HepG2 (cell line): Measurements from ENCODE around the gene TNFRSF6B. TPM values are rescaled to one million over a fixed set of nuclear protein-coding genes. Genes with fewer than 3 reads are reported as not detected.
A peak's percentile ranks its signal among the peaks of the same experiment; 100 is the strongest.

Experiments used
- ARNT ChIP-seq: fragments of 450-650 bp; IDR thresholded peaks from 2 replicates; pipeline ENCODE4 v1.6.1; 2017
- REPIN1 ChIP-seq: sonication (generic); formaldehyde crosslinking; IDR thresholded peaks from 2 replicates; pipeline ENCODE4 v1.8.0; 2022; ENCODE audit warnings: missing genetic modification reagents, low read depth, mild to moderate bottlenecking, borderline replicate concordance
- SOX13 ChIP-seq, 3 experiments: fragments of 450-650 bp in 1 of 3; sonication (generic) in 1 of 3; formaldehyde crosslinking in 1 of 3; IDR thresholded peaks in 2 of 3; conservative IDR thresholded peaks in 1 of 3; 2 replicates each; pipeline versions ENCODE4 v1.5.0 to v1.6.1; 2016 to 2020; ENCODE audit warnings: antibody characterized with exemption in 1 of 3, mild to moderate bottlenecking in 1 of 3, missing compliant biosample characterization in 1 of 3, missing genetic modification reagents in 1 of 3, moderate library complexity in 1 of 3
- SP4 ChIP-seq: sonication (generic); formaldehyde crosslinking; IDR thresholded peaks from 2 replicates; pipeline ENCODE4 v1.8.1; 2023; ENCODE audit warnings: mild to moderate bottlenecking, missing genetic modification reagents
- SPEN ChIP-seq: sonication (generic); formaldehyde crosslinking; IDR thresholded peaks from 2 replicates; pipeline ENCODE4 v1.5.1; 2020; ENCODE audit warnings: low read depth, mild to moderate bottlenecking, missing genetic modification reagents
- ZNF496 ChIP-seq: sonication (generic); formaldehyde crosslinking; IDR thresholded peaks from 2 replicates; pipeline ENCODE4 v1.8.1; 2023; ENCODE audit warnings: mild to moderate bottlenecking, moderate library complexity, missing genetic modification reagents; ENCODE audit not compliant: insufficient replicate concordance
- ZNF564 ChIP-seq: sonication (generic); formaldehyde crosslinking; IDR thresholded peaks from 2 replicates; pipeline ENCODE4 v1.8.1; 2023; ENCODE audit warnings: mild to moderate bottlenecking, missing genetic modification reagents
- ZNF616 ChIP-seq: sonication (generic); formaldehyde crosslinking; IDR thresholded peaks from 2 replicates; pipeline ENCODE4 v1.5.0; 2020; ENCODE audit warnings: low read depth, mild to moderate bottlenecking, missing genetic modification reagents
- ZNF850 ChIP-seq: sonication (generic); formaldehyde crosslinking; conservative IDR thresholded peaks from 2 replicates; pipeline ENCODE4 v1.9.0; 2021; ENCODE audit warnings: mild to moderate bottlenecking, missing genetic modification reagents
- ZZZ3 ChIP-seq: sonication (generic); formaldehyde crosslinking; IDR thresholded peaks from 2 replicates; pipeline ENCODE4 v1.4.0; 2020; ENCODE audit warnings: missing genetic modification reagents, mild to moderate bottlenecking, borderline replicate concordance
- polyA plus RNA-seq, 8 experiments: library from polyadenylated mRNA; depleted of rRNA in 3 of 8; stranded (reverse) in 7 of 8; unstranded in 1 of 8; fragments of >200 nt; fragmentation: Illumina TruSeq in 4 of 8; extraction: Trizol in 4 of 8; gene quantifications; 2 replicates each; pipeline versions ENCODE4 v1.2.1 to v1.2.3, GENCODE V29; 2011 to 2016; ENCODE audit warnings: low read depth in 4 of 8, missing spikeins in 1 of 8, mixed read lengths in 1 of 8; ENCODE audit not compliant: insufficient read depth in 1 of 8
- total RNA-seq, 5 experiments: library from RNA; depleted of rRNA; stranded (reverse); fragments of >200 nt; fragmentation: Illumina TruSeq; extraction: Trizol; gene quantifications; 2 replicates each; pipeline ENCODE4 v1.2.3, GENCODE V29; 2016; ENCODE audit warnings: low read depth in 1 of 5
- TF ChIP-seq, protein P1 (sequence below): sonication (generic); formaldehyde crosslinking; IDR thresholded peaks from 2 replicates; pipeline ENCODE4 v1.5.1; 2020; ENCODE audit warnings: missing genetic modification reagents, mild to moderate bottlenecking, borderline replicate concordance
- TF ChIP-seq, protein P2 (sequence below): sonication (generic); formaldehyde crosslinking; IDR thresholded peaks from 2 replicates; pipeline ENCODE4 v1.4.0; 2020; ENCODE audit warnings: mild to moderate bottlenecking, missing genetic modification reagents, borderline replicate concordance
- TF ChIP-seq, protein P3 (sequence below): sonication (generic); formaldehyde crosslinking; conservative IDR thresholded peaks from 2 replicates; pipeline ENCODE4 v1.4.0; 2020; ENCODE audit warnings: missing genetic modification reagents
- TF ChIP-seq, protein P4 (sequence below): IDR thresholded peaks from 2 replicates; pipeline ENCODE4 v1.6.1; 2012; ENCODE audit warnings: low read length, improper control_type of control experiment

TNFRSF6B gene
- total and polyA plus RNA-seq, 2 of the 13 experiments (the other 11 are each of a cell fraction or from before 2014, with no cell fraction given) = 0.24 TPM; not detected in 1

DNA sequence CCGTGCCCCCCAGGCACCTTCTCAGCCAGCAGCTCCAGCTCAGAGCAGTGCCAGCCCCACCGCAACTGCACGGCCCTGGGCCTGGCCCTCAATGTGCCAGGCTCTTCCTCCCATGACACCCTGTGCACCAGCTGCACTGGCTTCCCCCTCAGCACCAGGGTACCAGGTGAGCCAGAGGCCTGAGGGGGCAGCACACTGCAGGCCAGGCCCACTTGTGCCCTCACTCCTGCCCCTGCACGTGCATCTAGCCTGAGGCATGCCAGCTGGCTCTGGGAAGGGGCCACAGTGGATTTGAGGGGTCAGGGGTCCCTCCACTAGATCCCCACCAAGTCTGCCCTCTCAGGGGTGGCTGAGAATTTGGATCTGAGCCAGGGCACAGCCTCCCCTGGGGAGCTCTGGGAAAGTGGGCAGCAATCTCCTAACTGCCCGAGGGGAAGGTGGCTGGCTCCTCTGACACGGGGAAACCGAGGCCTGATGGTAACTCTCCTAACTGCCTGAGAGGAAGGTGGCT is 960 bp downstream of the TNFRSF6B start (continued):
- TF ChIP-seq SPEN (CRISPR knock-in tag) = no peak
- 0 out of 2 replicates have a peak, but pooled peaks have one; percentile 63 for TF ChIP-seq ZNF850 (CRISPR knock-in tag)
- TF ChIP-seq, protein P1, sequence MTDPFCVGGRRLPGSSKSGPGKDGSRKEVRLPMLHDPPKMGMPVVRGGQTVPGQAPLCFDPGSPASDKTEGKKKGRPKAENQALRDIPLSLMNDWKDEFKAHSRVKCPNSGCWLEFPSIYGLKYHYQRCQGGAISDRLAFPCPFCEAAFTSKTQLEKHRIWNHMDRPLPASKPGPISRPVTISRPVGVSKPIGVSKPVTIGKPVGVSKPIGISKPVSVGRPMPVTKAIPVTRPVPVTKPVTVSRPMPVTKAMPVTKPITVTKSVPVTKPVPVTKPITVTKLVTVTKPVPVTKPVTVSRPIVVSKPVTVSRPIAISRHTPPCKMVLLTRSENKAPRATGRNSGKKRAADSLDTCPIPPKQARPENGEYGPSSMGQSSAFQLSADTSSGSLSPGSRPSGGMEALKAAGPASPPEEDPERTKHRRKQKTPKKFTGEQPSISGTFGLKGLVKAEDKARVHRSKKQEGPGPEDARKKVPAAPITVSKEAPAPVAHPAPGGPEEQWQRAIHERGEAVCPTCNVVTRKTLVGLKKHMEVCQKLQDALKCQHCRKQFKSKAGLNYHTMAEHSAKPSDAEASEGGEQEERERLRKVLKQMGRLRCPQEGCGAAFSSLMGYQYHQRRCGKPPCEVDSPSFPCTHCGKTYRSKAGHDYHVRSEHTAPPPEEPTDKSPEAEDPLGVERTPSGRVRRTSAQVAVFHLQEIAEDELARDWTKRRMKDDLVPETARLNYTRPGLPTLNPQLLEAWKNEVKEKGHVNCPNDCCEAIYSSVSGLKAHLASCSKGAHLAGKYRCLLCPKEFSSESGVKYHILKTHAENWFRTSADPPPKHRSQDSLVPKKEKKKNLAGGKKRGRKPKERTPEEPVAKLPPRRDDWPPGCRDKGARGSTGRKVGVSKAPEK (CRISPR knock-in tag) = no peak
- TF ChIP-seq, protein P2, sequence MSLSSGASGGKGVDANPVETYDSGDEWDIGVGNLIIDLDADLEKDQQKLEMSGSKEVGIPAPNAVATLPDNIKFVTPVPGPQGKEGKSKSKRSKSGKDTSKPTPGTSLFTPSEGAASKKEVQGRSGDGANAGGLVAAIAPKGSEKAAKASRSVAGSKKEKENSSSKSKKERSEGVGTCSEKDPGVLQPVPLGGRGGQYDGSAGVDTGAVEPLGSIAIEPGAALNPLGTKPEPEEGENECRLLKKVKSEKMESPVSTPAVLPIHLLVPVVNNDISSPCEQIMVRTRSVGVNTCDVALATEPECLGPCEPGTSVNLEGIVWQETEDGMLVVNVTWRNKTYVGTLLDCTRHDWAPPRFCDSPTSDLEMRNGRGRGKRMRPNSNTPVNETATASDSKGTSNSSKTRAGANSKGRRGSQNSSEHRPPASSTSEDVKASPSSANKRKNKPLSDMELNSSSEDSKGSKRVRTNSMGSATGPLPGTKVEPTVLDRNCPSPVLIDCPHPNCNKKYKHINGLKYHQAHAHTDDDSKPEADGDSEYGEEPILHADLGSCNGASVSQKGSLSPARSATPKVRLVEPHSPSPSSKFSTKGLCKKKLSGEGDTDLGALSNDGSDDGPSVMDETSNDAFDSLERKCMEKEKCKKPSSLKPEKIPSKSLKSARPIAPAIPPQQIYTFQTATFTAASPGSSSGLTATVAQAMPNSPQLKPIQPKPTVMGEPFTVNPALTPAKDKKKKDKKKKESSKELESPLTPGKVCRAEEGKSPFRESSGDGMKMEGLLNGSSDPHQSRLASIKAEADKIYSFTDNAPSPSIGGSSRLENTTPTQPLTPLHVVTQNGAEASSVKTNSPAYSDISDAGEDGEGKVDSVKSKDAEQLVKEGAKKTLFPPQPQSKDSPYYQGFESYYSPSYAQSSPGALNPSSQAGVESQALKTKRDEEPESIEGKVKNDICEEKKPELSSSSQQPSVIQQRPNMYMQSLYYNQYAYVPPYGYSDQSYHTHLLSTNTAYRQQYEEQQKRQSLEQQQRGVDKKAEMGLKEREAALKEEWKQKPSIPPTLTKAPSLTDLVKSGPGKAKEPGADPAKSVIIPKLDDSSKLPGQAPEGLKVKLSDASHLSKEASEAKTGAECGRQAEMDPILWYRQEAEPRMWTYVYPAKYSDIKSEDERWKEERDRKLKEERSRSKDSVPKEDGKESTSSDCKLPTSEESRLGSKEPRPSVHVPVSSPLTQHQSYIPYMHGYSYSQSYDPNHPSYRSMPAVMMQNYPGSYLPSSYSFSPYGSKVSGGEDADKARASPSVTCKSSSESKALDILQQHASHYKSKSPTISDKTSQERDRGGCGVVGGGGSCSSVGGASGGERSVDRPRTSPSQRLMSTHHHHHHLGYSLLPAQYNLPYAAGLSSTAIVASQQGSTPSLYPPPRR (CRISPR knock-in tag) = peak; percentile 18; the same call in 1 of the 2 replicates
- TF ChIP-seq, protein P3, sequence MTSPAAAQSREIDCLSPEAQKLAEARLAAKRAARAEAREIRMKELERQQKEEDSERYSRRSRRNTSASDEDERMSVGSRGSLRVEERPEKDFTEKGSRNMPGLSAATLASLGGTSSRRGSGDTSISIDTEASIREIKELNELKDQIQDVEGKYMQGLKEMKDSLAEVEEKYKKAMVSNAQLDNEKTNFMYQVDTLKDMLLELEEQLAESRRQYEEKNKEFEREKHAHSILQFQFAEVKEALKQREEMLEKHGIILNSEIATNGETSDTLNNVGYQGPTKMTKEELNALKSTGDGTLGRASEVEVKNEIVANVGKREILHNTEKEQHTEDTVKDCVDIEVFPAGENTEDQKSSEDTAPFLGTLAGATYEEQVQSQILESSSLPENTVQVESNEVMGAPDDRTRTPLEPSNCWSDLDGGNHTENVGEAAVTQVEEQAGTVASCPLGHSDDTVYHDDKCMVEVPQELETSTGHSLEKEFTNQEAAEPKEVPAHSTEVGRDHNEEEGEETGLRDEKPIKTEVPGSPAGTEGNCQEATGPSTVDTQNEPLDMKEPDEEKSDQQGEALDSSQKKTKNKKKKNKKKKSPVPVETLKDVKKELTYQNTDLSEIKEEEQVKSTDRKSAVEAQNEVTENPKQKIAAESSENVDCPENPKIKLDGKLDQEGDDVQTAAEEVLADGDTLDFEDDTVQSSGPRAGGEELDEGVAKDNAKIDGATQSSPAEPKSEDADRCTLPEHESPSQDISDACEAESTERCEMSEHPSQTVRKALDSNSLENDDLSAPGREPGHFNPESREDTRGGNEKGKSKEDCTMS (CRISPR knock-in tag) = no peak
- no peak for TF ChIP-seq SOX13 (IDR thresholded peaks at IDR 0.05)
- TF ChIP-seq SOX13 (CRISPR knock-in tag; conservative IDR thresholded peaks at IDR 0.05 in 1 of 2, IDR thresholded peaks at IDR 0.05 in 1 of 2) = no peak
- no peak for TF ChIP-seq ZNF564 (CRISPR knock-in tag)
- TF ChIP-seq, protein P4, sequence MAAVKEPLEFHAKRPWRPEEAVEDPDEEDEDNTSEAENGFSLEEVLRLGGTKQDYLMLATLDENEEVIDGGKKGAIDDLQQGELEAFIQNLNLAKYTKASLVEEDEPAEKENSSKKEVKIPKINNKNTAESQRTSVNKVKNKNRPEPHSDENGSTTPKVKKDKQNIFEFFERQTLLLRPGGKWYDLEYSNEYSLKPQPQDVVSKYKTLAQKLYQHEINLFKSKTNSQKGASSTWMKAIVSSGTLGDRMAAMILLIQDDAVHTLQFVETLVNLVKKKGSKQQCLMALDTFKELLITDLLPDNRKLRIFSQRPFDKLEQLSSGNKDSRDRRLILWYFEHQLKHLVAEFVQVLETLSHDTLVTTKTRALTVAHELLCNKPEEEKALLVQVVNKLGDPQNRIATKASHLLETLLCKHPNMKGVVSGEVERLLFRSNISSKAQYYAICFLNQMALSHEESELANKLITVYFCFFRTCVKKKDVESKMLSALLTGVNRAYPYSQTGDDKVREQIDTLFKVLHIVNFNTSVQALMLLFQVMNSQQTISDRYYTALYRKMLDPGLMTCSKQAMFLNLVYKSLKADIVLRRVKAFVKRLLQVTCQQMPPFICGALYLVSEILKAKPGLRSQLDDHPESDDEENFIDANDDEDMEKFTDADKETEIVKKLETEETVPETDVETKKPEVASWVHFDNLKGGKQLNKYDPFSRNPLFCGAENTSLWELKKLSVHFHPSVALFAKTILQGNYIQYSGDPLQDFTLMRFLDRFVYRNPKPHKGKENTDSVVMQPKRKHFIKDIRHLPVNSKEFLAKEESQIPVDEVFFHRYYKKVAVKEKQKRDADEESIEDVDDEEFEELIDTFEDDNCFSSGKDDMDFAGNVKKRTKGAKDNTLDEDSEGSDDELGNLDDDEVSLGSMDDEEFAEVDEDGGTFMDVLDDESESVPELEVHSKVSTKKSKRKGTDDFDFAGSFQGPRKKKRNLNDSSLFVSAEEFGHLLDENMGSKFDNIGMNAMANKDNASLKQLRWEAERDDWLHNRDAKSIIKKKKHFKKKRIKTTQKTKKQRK = no peak
- no peak for TF ChIP-seq ARNT
- TF ChIP-seq ZNF616 (CRISPR knock-in tag) = 0 out of 2 replicates have a peak, but pooled peaks have one; percentile 51
- 0 out of 2 replicates have a peak, but pooled peaks have one; percentile 20 for TF ChIP-seq REPIN1 (CRISPR knock-in tag)
- TF ChIP-seq ZNF496 (CRISPR knock-in tag) = no peak
- 0 out of 2 replicates have a peak, but pooled peaks have one; percentile 59 for TF ChIP-seq ZZZ3 (CRISPR knock-in tag)
- TF ChIP-seq SP4 = 0 out of 2 replicates have a peak, but pooled peaks have one; percentile 32
